Measurements from ENCODE around the gene LRBA. TPM values are rescaled to one million over a fixed set of nuclear protein-coding genes. Genes with fewer than 3 reads are reported as not detected.

LRBA gene
- total RNA-seq, 2 donors from 2014 or later = 55.5 to 77.7 TPM

DNA sequence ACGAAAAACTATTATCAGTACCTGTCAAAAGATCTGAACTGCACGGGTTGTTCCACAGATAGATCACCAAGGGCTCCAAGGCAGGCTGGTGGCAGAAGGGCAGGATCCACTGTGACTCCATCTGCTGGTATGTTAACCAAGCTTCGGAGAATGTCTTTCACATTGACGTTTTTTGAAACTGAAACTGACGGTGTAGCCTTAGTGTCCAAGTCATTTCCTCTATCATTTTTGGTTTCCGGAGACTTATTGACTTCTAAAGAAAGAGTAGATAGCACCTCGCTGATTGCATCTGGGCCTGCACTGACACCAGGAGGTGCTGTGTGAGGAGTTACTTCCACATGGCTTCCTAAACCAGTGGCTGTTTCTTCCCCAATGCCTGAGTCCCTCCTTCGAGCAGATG, 186.9 kb downstream of the LRBA start:
- H3K9ac ChIP-seq (ENCODE audit: low read depth in 2 of 2, low read length in 2 of 2) = no peak overlapping the region
- DNase-seq = no peak
- H3K4me3 ChIP-seq = no peak overlapping the region
- H3K27me3 ChIP-seq = no peaks in the 10 kb centered on the region
- intact Hi-C loops (cut with DNase I) = no loop called here
- H3K4me1 ChIP-seq = no peaks in the 10 kb centered on the region
- TF ChIP-seq, protein P1, sequence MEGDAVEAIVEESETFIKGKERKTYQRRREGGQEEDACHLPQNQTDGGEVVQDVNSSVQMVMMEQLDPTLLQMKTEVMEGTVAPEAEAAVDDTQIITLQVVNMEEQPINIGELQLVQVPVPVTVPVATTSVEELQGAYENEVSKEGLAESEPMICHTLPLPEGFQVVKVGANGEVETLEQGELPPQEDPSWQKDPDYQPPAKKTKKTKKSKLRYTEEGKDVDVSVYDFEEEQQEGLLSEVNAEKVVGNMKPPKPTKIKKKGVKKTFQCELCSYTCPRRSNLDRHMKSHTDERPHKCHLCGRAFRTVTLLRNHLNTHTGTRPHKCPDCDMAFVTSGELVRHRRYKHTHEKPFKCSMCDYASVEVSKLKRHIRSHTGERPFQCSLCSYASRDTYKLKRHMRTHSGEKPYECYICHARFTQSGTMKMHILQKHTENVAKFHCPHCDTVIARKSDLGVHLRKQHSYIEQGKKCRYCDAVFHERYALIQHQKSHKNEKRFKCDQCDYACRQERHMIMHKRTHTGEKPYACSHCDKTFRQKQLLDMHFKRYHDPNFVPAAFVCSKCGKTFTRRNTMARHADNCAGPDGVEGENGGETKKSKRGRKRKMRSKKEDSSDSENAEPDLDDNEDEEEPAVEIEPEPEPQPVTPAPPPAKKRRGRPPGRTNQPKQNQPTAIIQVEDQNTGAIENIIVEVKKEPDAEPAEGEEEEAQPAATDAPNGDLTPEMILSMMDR (IDR thresholded peaks at IDR 0.05) = no peak
- H3K9me3 ChIP-seq = no peaks in the 10 kb centered on the region
- no peak overlapping the region for H3K27ac ChIP-seq
- H3K36me3 ChIP-seq = no peaks in the 10 kb centered on the region

DNA sequence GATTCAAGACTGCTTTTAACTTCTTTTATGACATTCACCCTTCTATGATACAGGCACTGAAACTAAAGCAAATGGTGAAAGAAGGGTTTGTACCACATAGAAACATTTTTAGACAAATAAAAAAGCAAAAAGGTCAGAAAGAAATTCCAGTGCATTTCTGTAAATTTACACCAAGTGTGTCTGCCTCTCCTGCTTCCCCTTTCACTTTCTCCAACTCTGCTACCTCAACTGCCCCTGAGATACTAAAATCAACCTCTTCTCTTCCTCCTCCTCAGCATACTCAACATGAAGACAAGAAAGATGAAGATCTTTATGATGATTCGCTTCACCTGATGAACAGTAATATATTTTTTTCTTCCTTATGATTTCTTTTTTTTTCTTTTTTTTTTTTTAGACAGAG, 187.9 kb downstream of the LRBA start:
- no peaks in the 10 kb centered on the region for H3K27me3 ChIP-seq
- TF ChIP-seq, protein P1 (IDR thresholded peaks at IDR 0.05) = no peak
- no peaks in the 10 kb centered on the region for H3K9me3 ChIP-seq
- H3K9ac ChIP-seq (ENCODE audit: low read depth in 2 of 2, low read length in 2 of 2) = no peak overlapping the region
- H3K36me3 ChIP-seq = no peaks in the 10 kb centered on the region
- DNase-seq = no peak
- intact Hi-C loops (cut with DNase I) = no loop called here
- no peak overlapping the region for H3K4me3 ChIP-seq
- H3K4me1 ChIP-seq = no peaks in the 10 kb centered on the region
- H3K27ac ChIP-seq = no peak overlapping the region

DNA sequence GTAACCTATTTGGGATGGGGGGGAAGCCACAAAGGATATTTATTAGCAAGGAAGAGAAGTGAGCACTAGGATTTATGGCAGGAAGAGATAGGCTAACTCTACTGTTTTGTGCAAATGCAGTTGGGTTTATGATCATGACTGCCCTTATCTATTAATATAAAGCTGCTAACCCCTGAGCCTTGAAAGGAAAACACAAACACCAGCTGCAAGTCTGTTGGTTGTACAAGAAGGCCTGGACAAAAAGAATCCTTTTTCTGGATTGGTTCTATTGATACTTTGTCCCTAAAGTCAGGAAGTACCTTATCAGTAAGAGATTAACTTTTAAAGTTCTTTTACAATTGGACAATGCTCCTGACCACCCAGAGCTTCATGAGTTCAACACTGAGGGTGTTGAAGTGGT, 188.8 kb downstream of the LRBA start:
- Histone ChIP-seq H3K27ac (no peak overlapping the region), H3K9me3 (no peaks in the 10 kb centered on the region), H3K4me1 (no peaks in the 10 kb centered on the region), H3K9ac (ENCODE audit: low read depth in 2 of 2, low read length in 2 of 2) (no peak overlapping the region), H3K36me3 (no peaks in the 10 kb centered on the region), H3K4me3 (no peak overlapping the region), H3K27me3 (no peaks in the 10 kb centered on the region)
- no peak for DNase-seq
- TF ChIP-seq, protein P1 (IDR thresholded peaks at IDR 0.05) = no peak
- intact Hi-C loops (cut with DNase I) = no loop called here

DNA sequence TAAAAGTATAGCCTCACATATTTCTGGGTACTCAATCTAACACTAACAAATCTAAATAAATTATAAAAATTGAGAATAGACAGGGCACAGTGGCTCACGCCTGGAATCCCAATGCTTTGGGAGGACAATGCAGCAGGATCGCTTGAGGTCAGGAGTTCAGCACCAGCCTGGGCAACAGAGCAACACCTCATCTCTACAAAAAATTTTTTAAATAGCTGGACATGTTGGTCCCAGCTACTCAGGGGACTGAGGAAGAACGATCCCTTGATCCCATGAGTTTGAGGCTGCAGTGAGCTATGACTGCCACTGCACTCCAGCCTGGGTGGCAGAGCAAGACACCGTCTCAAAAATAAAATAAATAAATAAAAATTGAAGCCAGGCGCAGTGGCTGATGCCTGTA, 192.7 kb downstream of the LRBA start:
- Histone ChIP-seq H3K9ac (ENCODE audit: low read depth in 2 of 2, low read length in 2 of 2) (no peak overlapping the region), H3K4me1 (no peaks in the 10 kb centered on the region), H3K36me3 (no peaks in the 10 kb centered on the region), H3K27me3 (no peaks in the 10 kb centered on the region), H3K9me3 (no peaks in the 10 kb centered on the region), H3K27ac (no peak overlapping the region), H3K4me3 (no peak overlapping the region)
- TF ChIP-seq, protein P1 (IDR thresholded peaks at IDR 0.05) = no peak
- DNase-seq = no peak
- intact Hi-C loops (cut with DNase I) = no loop called here

DNA sequence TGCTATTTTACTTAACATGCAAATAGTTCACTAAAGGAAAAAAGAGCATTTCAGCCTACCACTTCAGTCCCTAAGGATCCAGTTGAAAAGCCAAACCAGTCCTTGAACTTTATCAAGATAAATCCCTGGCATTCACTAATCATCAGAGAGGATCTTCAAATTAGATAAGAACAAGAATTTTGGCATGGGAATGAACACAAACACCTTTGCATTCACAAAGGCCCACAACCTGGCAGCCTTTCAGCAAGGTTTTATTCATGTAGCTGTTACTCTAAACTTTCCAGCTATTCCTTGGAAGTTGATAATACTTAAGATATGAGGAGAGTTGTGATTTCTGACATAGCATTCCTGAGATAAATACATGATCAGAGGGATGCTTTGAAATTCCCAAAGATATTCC, 193.4 kb downstream of the LRBA start:
- intact Hi-C loops (cut with DNase I) = no loop called here
- DNase-seq = no peak
- Histone ChIP-seq H3K36me3 (no peaks in the 10 kb centered on the region), H3K27me3 (no peaks in the 10 kb centered on the region), H3K4me1 (no peaks in the 10 kb centered on the region), H3K27ac (no peak overlapping the region), H3K4me3 (no peak overlapping the region), H3K9me3 (no peaks in the 10 kb centered on the region), H3K9ac (ENCODE audit: low read depth in 2 of 2, low read length in 2 of 2) (no peak overlapping the region)
- TF ChIP-seq, protein P1 (IDR thresholded peaks at IDR 0.05) = no peak

DNA sequence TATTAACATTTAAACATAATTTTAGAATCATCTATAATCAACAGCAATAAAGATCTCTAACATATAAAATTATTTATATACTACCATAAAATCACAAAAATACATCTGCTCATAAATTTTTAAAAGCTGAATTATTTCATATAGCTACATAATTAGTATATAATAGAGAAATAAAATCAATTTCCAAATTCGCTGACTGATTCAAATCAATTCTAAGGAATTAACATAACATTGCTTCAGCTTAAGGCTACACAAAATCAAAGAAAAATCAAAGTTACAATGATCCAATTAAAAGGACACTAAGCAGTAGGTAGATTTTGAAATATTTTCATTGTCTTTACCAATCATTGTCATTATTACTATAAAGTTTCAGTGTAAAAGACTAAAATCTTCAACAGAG, 194.7 kb downstream of the LRBA start:
- Histone ChIP-seq H3K9ac (ENCODE audit: low read depth in 2 of 2, low read length in 2 of 2) (no peak overlapping the region), H3K27me3 (no peaks in the 10 kb centered on the region), H3K36me3 (no peaks in the 10 kb centered on the region), H3K4me1 (no peaks in the 10 kb centered on the region), H3K27ac (no peak overlapping the region), H3K4me3 (no peak overlapping the region), H3K9me3 (no peaks in the 10 kb centered on the region)
- no peak for DNase-seq
- intact Hi-C loops (cut with DNase I) = no loop called here
- TF ChIP-seq, protein P1 (IDR thresholded peaks at IDR 0.05) = no peak

All from colonic mucosa (tissue), 4 donors.